ENCODE data around the gene MRPL46. TPM values are rescaled to one million over a fixed set of nuclear protein-coding genes. Genes with fewer than 3 reads are reported as not detected.

Gene MRPL46
- total RNA-seq, 3 donors from 2014 or later (not counting 1 experiment from before 2014, with no cell fraction given) = 9.8 to 11.0 (median 10.2) TPM

DNA sequence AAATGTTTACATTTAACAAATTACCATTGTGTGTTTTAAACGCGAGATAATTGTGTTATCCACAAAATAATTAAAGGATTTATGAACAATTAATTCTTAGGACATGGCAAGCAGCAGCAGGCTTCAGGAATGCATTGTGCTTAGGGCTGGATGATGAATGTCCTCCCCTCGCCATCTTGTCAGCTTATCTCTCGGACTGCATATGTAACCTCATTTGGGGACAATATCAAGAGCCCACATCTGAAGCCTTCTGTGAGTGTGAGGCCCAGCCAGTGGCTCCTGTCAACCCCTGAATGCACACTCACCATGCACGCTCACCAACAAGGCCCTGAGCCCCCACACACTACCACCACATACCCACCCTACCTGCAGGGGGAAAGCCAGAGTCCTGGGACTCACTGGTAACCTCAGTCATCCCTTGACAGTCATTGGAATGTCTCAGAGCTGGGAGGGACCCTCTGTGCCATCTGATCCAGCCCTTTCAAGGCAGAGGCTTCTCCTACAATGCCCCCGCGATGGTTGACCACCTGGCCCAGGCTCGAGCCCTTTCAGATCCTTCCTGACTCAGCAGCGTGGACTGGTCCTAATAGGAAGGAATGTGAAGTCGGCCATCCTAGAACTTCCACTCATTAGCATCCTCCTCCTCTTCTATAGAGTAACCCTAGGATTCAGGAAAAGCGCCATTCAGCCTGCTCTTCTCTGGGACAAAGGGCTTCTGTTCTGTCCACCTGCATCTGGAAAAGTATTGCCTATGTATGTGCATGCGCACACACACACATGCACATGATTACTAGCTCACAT is 38.2 kb downstream of the MRPL46 start:
- no peaks in the 10 kb centered on the region for H3K9me3 Mint-ChIP-seq

DNA sequence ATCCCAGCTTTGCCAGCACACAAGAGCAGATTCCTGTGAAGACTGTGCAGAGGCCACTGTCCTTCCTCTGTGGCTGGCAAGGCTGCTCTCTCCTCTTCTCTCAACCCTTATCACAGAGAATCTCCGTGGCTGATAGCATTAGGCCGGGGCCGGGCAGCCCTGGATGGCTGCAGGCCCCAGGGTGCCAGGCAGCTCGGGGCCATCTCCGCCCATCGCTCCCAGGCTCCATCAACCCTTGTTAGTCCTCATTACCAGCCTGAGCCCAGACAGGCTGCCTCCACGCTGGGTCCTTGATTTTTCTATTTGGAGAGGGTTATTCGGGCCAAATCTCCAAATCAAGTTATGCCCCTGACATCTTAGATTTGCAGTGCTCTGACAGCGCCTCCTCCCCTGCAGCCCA is 39.1 kb downstream of the MRPL46 start:
- 58% methylated on average over 9 of the region's 9 CpGs for WGBS (ENCODE audit: insufficient coverage)
- Mint-ChIP-seq H3K4me3 (no peak overlapping the region), H3K9me3 (no peaks in the 10 kb centered on the region), H3K27ac (no peak overlapping the region), H3K36me3 (no peaks in the 10 kb centered on the region), H3K4me1 (no peaks in the 10 kb centered on the region), H3K27me3 (ENCODE audit: low read depth in 2 of 2) (peaks cover 11 to 15% of the 10 kb centered on the region in 2 donors)
- no peaks in the 10 kb centered on the region for H3K4me1 ChIP-seq (ENCODE audit: control insufficient read depth, insufficient read depth, low read length)
- H3K27me3 ChIP-seq (ENCODE audit: control insufficient read depth, insufficient read depth, low read length) = no peaks in the 10 kb centered on the region
- H3K27ac ChIP-seq (ENCODE audit: low read length) = no peak overlapping the region
- H3K9me3 ChIP-seq (ENCODE audit: control insufficient read depth, insufficient read depth, low read length) = no peaks in the 10 kb centered on the region
- no peak for ATAC-seq
- no peaks in the 10 kb centered on the region for H3K36me3 ChIP-seq (ENCODE audit: control insufficient read depth, insufficient read depth, low read length)
- DNase-seq = no peak
- intact Hi-C loops (cut with micrococcal nuclease) = no loop called here
- H3K4me3 ChIP-seq (ENCODE audit: low read length) = no peak overlapping the region
- no peak for TF ChIP-seq CTCF (IDR thresholded peaks at IDR 0.05)

More for the DNA sequence above, 38.2 kb downstream of the MRPL46 start:
- Histone ChIP-seq H3K27ac (ENCODE audit: low read length) (no peak overlapping the region), H3K27me3 (ENCODE audit: control insufficient read depth, insufficient read depth, low read length) (no peaks in the 10 kb centered on the region), H3K4me1 (ENCODE audit: control insufficient read depth, insufficient read depth, low read length) (no peaks in the 10 kb centered on the region), H3K36me3 (ENCODE audit: control insufficient read depth, insufficient read depth, low read length) (no peaks in the 10 kb centered on the region), H3K4me3 (ENCODE audit: low read length) (no peak overlapping the region), H3K9me3 (ENCODE audit: control insufficient read depth, insufficient read depth, low read length) (no peaks in the 10 kb centered on the region)
- no peak for TF ChIP-seq CTCF (IDR thresholded peaks at IDR 0.05)
- ATAC-seq (no peak), DNase-seq (no peak)
- Mint-ChIP-seq H3K27ac (no peak overlapping the region), H3K27me3 (ENCODE audit: low read depth in 2 of 2) (peaks cover 11 to 24% of the 10 kb centered on the region in 2 donors), H3K4me3 (no peak overlapping the region), H3K4me1 (no peaks in the 10 kb centered on the region), H3K36me3 (no peaks in the 10 kb centered on the region)
- WGBS (ENCODE audit: insufficient coverage) = 88% methylated on average over 12 of the region's 12 CpGs
- intact Hi-C loops (cut with micrococcal nuclease) = no loop called here

DNA sequence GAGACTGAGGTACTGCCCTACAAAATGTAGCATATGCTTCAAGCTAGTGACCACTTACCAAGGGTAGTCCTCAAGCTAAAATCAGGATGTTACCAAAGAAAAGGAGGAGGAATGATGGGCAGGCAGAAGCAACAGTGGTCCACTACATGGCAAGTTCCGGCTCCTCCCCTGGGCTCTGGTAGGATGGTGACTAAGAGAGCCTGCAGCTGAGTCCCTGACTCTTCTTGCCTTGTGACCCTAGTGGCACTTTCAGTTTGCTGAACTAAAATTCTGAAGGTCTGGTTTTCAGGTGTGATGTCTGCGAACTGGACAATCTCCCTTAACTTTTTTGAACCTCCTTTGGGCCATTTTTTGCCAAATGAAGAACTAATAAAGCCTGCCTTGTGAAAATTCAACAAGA is 40.9 kb downstream of the MRPL46 start:
- intact Hi-C loops (cut with micrococcal nuclease) = no loop called here
- H3K4me3 Mint-ChIP-seq = no peak overlapping the region
- no peak overlapping the region for H3K27ac Mint-ChIP-seq
- TF ChIP-seq CTCF (IDR thresholded peaks at IDR 0.05) = no peak
- Histone ChIP-seq H3K27ac (ENCODE audit: low read length) (no peak overlapping the region), H3K9me3 (ENCODE audit: control insufficient read depth, insufficient read depth, low read length) (no peaks in the 10 kb centered on the region), H3K4me3 (ENCODE audit: low read length) (no peak overlapping the region), H3K4me1 (ENCODE audit: control insufficient read depth, insufficient read depth, low read length) (no peaks in the 10 kb centered on the region), H3K36me3 (ENCODE audit: control insufficient read depth, insufficient read depth, low read length) (no peaks in the 10 kb centered on the region), H3K27me3 (ENCODE audit: control insufficient read depth, insufficient read depth, low read length) (no peaks in the 10 kb centered on the region)
- WGBS (ENCODE audit: insufficient coverage) = 78% methylated on average over 2 of the region's 2 CpGs
- peaks cover 7 to 11% of the 10 kb centered on the region in 2 donors for H3K27me3 Mint-ChIP-seq (ENCODE audit: low read depth in 2 of 2)
- H3K36me3 Mint-ChIP-seq = no peaks in the 10 kb centered on the region
- no peaks in the 10 kb centered on the region for H3K4me1 Mint-ChIP-seq
- H3K9me3 Mint-ChIP-seq = no peaks in the 10 kb centered on the region
- ATAC-seq = no peak
- DNase-seq = no peak

DNA sequence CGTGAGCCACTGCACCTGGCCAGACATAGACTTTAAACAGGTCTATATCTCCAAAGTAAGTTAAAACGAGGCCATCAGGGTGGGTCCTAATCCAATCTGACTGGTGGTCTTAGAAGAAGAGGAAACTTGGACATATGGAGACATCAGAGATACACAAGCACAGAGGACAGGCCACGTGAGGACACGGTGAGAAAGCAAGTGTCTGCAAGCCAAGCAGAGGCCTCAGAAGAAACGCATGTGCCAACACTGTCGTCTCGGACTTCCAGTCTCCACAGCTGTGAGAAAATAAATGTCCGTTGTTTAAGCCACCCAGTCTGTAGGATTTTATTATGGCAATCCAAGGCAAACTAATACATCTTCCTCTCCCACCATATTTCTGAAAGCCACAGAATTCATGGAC is 43.9 kb downstream of the MRPL46 start:
- H3K27me3 Mint-ChIP-seq (ENCODE audit: low read depth in 2 of 2) = peaks cover 1 to 26% of the 10 kb centered on the region in 2 donors
- Histone ChIP-seq H3K4me1 (ENCODE audit: control insufficient read depth, insufficient read depth, low read length) (no peaks in the 10 kb centered on the region), H3K9me3 (ENCODE audit: control insufficient read depth, insufficient read depth, low read length) (no peaks in the 10 kb centered on the region), H3K4me3 (ENCODE audit: low read length) (no peak overlapping the region), H3K27me3 (ENCODE audit: control insufficient read depth, insufficient read depth, low read length) (no peaks in the 10 kb centered on the region), H3K27ac (ENCODE audit: low read length) (no peak overlapping the region), H3K36me3 (ENCODE audit: control insufficient read depth, insufficient read depth, low read length) (no peaks in the 10 kb centered on the region)
- ATAC-seq (no peak), DNase-seq (no peak)
- no peaks in the 10 kb centered on the region for H3K36me3 Mint-ChIP-seq
- H3K4me1 Mint-ChIP-seq = no peaks in the 10 kb centered on the region
- TF ChIP-seq CTCF (IDR thresholded peaks at IDR 0.05) = no peak
- intact Hi-C loops (cut with micrococcal nuclease) = no loop called here
- 85% methylated on average over 8 of the region's 8 CpGs for WGBS (ENCODE audit: insufficient coverage)
- no peak overlapping the region for H3K27ac Mint-ChIP-seq
- no peaks in the 10 kb centered on the region for H3K9me3 Mint-ChIP-seq
- H3K4me3 Mint-ChIP-seq = no peak overlapping the region
